Muscle of arm (tissue), 12 donors: ENCODE results near the gene SMIM24. TPM values are rescaled to one million over a fixed set of nuclear protein-coding genes. Genes with fewer than 3 reads are reported as not detected.

Experiments
- DNase-seq: peaks from one replicate; pipeline ENCODE4 v3.0.0-alpha.2; 2013
- polyA plus RNA-seq, 12 donors: library from polyadenylated mRNA; unstranded; fragments of 120-200 nt; gene quantifications; one replicate each; pipeline ENCODE4 v1.2.1, GENCODE V29; 2013; ENCODE audit not compliant: insufficient read length in 12 of 12

SMIM24 gene
- polyA plus RNA-seq, 12 donors, result 0.46 to 75.8 (median 0.69) TPM; not detected in 6

DNA sequence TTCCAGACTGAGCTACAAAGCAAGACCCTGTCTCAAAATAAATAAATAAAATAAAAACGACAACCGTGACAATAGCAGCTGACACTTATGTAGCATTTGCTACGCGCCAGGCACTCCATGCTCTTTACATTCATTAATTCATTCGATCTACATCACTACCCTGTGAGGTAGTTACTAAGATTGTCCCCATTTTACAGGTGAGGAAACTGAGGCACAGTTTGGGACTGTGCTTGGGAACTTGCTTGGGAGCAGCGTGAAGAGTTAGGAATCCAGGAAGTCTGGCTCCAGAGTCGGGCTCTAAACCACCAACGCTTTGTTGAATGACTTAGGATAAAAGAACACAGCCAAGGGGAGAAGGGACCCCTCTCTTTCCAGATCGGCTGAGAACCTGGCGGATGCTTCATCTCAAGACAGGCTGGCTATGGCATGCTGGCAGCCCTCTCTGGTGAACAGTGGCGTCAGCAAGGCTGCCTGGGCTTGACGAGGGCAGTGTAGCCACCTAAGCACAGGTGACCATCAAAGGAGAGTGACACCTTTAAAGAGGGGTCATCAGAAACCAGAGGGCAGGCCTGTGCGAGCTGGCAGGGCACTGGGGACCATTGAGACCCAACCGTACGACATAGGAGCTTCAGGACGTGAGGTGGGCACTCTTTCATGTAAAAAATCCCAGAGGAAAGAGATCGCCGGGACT is 19.6 kb upstream of the SMIM24 start:
- DNase-seq, result no peak

DNA sequence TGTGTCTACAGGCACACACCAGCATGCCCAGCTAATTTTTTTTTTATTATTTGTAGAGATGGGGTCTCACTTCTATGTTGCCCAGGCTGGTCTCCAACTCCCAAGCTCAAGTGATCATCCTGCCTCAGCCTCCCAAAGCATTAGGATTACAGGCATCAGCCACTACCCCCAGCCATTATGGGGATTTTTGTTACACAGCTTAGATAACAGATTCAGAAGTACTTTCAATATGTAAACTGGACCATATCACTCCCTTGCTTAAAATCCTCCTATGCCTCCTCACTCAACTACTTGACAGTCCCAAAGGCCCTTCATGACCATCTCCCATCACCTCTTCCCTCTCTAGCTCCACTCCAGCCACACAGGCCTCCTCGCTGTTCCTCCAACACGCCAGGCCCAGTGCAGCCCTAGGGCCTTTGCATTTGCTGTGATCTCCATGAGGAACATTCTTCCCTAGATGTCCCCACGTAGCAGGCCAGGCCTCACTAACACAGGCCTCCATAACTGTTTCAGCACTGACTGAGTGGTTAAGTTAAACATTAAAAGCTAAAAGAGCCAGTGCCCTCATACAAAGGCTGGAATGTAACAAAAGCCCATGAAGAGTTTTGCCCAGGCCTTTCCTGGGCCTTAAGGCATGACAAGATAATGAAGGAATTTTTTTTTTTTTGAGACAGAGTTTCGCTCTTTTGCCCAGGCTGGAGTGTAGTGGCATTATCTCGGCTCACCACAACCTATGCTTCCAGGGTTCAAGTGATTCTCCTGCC is 17.6 kb upstream of the SMIM24 start:
- no peak for DNase-seq

DNA sequence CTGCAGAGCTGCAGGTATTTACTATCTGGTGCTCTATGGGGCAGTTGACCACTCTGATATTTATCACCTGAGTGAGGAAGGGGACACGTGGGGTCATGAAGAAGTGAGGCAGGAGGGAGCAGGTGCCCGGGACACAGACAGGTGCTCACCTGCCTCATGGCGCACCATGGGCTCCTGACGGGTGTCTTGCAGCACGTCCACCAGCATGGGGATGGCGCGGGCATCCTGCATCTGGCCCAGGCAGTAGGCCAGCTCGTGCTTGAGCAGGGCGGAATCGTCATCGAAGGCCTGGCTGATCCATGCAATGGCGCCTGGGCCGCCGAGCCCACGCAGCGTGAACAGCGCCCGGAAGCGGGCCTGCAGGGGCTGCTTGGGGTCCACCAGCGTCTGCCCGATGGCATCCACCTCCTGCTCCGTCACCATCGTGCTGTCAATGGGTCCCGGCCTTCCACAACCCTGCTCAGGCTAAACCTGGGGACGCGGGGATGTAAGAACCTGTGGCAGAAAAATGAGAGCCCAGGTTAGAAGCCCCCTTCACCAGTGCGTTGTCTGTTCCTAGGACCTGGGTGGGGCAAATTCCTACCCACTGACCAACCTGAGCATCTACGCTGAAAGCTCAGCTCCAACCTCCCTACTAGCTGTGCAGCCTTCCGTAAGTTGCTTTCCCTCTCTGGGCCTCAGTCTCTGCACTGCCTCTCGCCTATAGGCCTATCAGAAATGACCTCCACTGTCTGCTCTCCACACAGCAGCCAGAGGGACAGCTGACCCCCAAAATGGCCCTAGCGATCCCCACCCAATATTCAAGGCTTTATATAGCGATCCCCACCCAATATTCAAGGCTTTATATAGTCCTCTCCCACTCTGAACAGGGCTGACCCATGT is 16.3 kb upstream of the SMIM24 start:
- no peak for DNase-seq

- DNase-seq, result no peak
These were observed 14.2 kb upstream of the SMIM24 start for GRCh38 chr19:3494559-3494958.

DNA sequence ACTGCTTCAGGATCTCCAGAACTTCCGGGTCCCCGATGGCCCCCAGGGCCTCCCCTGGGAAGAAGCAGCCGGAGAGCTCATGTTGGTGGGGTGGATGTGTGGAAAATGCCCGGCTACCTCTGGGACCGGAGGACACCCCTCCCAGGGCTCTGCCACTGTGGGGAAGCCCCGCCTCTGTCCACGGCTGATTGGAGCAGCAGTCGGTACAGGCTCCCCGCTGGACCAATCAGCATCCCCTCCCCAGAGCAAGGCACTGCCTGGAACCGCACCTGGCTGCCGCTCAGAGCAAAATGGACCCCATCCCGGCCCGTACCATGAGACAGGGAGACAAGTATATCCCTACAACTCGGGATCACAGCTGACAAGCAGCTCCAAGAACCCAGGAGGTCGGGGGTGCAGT is 13.7 kb upstream of the SMIM24 start:
- no peak for DNase-seq

DNA sequence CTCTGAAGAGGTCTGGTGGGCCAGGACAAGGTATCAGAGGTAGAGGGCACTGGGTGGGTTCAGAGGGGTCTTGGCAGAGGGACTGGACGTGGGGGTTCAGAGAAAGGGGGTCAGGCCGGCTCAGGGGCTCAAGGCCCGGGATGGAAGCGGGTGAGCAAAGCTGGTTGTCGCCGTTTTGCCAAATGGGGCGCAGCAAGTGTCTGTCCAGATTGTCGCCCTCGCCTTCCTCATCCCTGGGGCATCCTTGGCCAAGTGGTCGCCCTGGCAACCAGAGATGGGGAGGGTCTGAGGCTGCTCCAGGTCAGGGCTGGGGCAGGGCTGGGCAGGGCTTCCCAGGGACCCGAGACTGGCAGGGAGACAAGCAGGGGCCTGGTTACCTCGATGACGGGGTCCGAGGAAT is 13.3 kb upstream of the SMIM24 start:
- DNase-seq, result no peak

- DNase-seq, result no peak
These were observed 12.6 kb upstream of the SMIM24 start for GRCh38 chr19:3492919-3493318.

GRCh38 chr19:3492131-3492839 is 12.0 kb upstream of the SMIM24 start:
- DNase-seq, result no peak

DNA sequence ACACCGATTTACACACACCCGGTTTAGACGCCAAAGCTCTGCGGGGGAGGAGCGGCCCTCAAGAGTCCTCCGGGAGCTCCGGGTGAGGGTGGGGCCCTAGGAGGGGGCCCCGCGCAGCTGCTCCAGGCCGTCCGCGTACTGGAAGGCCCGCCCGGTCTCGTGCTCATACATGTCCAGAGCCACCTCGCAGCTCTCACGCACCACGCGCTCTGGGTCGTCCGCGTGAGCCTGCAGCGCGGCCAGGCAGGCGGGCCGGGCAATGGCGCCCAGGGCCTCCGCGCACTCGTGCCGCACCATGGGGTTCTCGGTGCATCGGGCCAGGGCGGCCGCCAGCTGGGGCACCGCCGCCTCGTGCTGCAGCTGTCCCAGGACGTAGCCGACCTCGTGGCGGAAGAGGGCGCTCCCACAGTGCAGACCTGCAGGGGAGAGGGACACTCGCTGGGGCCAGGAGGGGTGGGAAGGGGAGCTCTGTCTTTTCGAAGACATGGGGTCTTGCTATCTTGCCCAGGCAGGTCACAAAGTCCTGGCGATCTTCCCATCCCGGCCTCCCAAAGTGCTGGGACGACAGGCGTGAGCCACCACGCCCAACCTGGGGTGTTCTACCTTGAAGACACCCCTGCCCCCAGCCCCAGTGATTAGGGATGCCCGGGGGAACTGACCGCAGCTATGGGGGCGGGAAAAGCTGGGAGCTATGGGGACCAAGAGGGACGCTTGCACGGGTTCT is 11.2 kb upstream of the SMIM24 start:
- DNase-seq, result no peak

DNA sequence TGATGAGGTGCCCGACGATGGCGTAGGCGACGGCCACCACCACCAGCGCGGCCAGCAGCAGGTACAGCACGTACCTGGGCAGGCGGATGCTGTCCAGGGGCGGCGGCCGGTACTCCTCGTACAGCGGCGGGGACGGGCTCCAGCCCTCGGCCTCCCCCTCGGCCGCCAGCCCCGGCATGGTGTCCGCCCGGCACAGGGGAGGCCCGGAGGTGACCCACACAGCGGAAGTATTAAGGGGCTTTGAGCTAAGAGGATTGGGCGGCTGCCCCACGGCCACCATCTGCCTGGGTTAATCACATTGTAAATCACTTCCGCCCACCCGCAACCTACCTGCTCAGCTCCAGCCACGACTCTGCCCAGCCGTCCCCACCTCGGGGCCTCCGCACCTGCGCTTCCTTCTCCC is 2.9 kb upstream of the SMIM24 start, which contains the start of gene SMIM44:
Gene SMIM44, minus strand, starts transcription at position 216 of the 403 bp plus-strand sequence. Its CDS starts 38 bp downstream, at position 178.
- DNase-seq, result no peak

DNA sequence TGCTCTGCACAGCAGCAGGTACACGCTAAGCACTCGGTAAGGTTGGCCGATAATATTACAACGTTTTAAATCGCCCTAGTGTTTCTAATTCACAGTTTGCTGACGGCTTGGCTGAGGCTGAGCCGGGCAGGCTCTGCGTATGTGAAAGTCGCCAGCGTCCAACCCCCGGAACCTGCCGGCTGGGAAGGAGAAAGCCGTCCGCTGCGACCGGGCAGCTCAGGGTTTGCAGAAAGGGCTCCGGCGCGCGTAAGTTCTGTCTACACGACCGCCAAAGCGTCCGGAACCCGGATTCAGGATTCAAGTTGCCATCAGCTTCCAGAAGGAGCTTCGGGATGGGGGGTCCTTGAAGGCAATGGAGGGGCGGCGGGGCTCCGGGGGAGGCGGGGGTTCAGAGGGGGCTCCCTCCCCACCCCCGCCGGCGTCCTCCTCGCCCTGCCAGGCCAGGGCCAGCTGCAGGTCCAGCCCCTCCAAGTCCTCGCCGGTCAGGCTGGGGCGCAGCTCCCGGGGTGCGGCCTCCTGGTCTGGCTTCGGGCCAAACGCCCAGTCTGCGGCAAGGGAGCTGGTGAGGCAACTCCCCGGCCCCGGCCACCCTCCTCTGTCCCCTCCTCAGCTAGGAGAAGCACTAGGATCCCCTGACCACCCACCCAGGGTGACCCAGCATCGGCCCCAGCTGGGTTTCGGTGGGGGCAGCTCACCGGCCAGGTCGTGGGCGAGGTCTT is 2.3 kb upstream of the SMIM24 start:
- DNase-seq, result no peak

- DNase-seq, result no peak
These were observed 1.1 kb upstream of the SMIM24 start for GRCh38 chr19:3481241-3482090.

DNA sequence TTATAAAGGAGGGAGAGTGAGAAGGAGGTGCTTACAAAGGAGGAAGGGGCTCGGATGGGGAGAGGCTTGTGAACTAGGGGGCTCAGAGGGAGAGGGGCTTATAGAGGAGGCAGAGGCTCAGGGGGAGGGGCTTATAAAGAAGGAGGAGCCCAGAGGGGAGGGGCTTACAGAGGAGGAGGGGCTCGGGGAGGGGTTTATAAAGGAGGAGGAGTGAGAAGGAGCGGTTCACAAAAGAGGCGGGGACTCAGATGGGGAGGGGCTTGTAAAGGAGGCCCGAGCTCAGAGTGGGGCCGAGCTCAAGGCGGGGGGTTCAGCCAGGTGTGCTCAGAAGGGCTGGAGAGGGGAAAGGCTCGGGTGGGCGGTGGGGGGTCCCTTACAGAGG is 500 bp downstream of the SMIM24 start:
- no peak for DNase-seq

DNA sequence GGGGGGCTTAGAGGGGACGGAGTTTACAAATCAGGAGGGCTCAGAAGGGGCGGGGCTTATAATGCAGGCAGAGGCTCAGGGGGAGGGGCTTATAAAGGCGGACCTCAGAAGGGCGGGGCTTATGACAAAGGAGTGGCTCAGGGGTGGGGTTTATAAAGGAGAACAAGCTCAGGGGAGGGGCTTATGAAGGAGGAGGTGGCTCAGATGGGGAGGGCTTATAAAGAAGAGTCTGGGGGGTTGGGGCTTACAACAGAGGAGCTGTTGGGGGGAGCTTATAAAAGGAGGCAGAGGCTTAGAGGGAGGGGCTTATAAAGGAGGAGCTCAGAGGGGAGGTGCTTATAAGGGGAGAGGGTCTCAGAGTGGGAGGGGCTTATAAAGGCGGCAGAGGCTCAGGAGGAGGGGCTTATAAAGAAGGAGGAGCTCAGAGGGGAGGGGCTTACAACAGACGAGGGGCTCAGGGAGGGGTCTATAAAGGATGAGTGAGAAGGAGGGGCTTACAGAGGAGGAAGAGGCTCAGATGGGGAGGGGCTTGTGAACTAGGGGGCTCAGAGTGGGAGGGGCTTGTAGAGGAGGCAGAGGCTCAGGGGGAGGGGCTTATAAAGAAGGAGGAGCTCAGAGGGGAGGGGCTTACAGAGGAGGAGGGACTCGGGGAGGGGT is 1.0 kb downstream of the SMIM24 start:
- DNase-seq, result no peak

DNA sequence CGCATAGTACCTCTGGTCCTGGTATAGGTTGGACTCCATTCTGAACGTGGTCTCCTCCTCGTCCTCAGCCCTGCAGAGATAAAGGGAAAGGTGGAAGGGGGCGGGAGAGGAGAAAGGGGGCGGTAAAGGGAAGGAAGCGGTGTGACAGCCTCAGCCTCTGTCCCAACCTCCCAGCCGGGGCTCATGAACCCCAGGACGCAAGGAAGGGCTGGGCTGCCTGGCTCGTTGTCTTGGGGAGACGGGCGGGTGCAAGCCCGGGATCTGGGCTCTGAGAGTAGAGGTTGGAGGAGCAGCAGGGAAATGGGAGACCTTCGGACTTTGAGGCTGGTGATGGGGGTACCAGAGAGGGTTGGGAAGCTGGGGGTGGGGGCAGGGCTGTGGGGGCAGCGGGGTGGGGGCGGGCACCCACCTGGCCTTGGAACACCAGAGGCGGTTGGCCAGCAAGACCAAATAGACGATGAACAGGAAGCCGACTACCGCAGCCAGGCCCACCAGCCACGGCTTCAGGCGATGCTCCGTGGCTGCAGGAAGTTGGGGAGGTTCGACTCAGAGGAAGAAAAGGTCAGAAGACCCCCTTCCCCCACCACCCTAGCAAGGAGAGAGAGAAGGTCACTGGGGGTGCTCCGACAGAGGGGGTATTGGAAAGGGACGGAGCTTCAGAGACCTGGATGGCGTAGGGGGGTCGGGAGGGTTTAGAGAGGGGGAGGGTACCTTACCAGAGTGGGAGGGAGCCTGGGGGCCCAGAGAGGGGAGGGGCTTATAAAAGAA is 1.7 kb downstream of the SMIM24 start:
- DNase-seq, result no peak

GRCh38 chr19:3477951-3478350 is 2.4 kb downstream of the SMIM24 start:
- no peak for DNase-seq

GRCh38 chr19:3477506-3477905 is 2.8 kb downstream of the SMIM24 start:
- no peak for DNase-seq

GRCh38 chr19:3476830-3477229 is 3.5 kb downstream of the SMIM24 start:
- no peak for DNase-seq
